H1 (cell line): ENCODE results near the gene GPNMB. TPM values are rescaled to one million over a fixed set of nuclear protein-coding genes. Genes with fewer than 3 reads are reported as not detected.

ENCODE experiments used
- KDM1A ChIP-seq: fragments of 200-600, 300-600 bp; sonication (generic); IDR thresholded peaks from 2 replicates; pipeline ENCODE4 v1.7.1; 2016; ENCODE audit warnings: mild to moderate bottlenecking, low read length, borderline replicate concordance
- polyA plus RNA-seq, 7 experiments: library from polyadenylated mRNA; depleted of rRNA in 3 of 7; stranded (reverse) in 5 of 7; unstranded in 2 of 7; fragments of >200 nt in 5 of 7; fragments of 200-250 nt in 2 of 7; gene quantifications; 1 replicate in 5 of 7; 2 replicates in 1 of 7; 4 replicates in 1 of 7; pipeline versions ENCODE4 v1.2.1 to v1.2.3, GENCODE V29; 2011 to 2013; ENCODE audit warnings: missing spikeins in 2 of 7, mixed read lengths in 2 of 7
- total RNA-seq: library from RNA; stranded (reverse); fragmentation: NEBNext Ultra II Directional; extraction: Animal tissue kit (Norgen Biotek cat#: 25700); gene quantifications from 2 replicates; pipeline ENCODE4 v1.2.1, GENCODE V29; 2021
- TF ChIP-seq, protein P1 (sequence below), 3 experiments: IDR thresholded peaks; 1 replicate in 2 of 3; 2 replicates in 1 of 3; pipeline versions ENCODE4 v1.5.1 to v1.6.1; 2011; ENCODE audit warnings: low read length in 3 of 3, mild to moderate bottlenecking in 3 of 3, inconsistent platforms in 2 of 3, low read depth in 1 of 3, moderate library complexity in 1 of 3; ENCODE audit not compliant: insufficient read depth in 1 of 3; ENCODE audit errors: control extremely low read depth in 1 of 3

The GPNMB gene
- total and polyA plus RNA-seq, 2 of the 8 experiments (the other 6 are each of a cell fraction or from before 2014, with no cell fraction given), result 1.1 to 1.4 TPM

DNA sequence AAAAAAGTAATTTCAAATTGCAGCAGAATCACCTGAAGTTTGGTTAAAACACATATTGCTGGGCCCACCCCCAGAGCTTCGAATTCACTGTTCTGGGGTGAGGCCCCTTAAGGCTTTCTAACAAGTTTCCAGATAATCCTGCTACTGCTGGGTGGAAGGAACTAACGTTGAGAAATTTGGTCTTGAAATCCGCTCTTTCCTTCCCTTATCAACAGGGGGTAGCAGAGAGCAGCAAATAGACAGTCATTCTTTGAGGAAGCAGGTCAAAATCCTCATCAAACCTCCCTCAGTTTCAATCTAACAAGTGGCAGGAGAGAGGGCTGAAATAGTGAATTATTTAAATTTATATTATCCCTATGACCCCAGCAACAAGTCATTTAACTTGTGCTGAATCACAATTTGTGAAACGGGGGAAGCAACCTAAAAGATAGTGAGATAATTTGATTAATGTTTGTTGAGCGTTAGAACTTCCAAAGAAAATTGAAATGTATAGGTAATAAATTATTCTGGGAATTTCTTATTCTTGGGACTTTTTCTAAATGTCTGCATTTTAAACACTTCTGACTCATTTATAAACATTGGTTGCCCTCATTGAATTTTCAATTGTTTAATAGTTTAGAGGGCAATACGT lies 30.9 kb downstream of the GPNMB start (continued):
- TF ChIP-seq, protein P1, sequence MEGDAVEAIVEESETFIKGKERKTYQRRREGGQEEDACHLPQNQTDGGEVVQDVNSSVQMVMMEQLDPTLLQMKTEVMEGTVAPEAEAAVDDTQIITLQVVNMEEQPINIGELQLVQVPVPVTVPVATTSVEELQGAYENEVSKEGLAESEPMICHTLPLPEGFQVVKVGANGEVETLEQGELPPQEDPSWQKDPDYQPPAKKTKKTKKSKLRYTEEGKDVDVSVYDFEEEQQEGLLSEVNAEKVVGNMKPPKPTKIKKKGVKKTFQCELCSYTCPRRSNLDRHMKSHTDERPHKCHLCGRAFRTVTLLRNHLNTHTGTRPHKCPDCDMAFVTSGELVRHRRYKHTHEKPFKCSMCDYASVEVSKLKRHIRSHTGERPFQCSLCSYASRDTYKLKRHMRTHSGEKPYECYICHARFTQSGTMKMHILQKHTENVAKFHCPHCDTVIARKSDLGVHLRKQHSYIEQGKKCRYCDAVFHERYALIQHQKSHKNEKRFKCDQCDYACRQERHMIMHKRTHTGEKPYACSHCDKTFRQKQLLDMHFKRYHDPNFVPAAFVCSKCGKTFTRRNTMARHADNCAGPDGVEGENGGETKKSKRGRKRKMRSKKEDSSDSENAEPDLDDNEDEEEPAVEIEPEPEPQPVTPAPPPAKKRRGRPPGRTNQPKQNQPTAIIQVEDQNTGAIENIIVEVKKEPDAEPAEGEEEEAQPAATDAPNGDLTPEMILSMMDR (IDR thresholded peaks at IDR 0.05; ENCODE audit: control extremely low read depth in 1 of 3, insufficient read depth in 1 of 3, low read depth in 1 of 3, low read length in 3 of 3), result peak in 2 of 3 experiments; percentile 74 to 79; a peak in 3 of 4 replicates
- TF ChIP-seq KDM1A, result no peak
